LHCN-M2 (cell line): ENCODE data around the gene CNFN. TPM values are rescaled to one million over a fixed set of nuclear protein-coding genes. Genes with fewer than 3 reads are reported as not detected.
A peak's percentile ranks its signal among the peaks of the same experiment; 100 is the strongest.

ENCODE experiments used
- DNase-seq: peaks from one replicate; pipeline ENCODE4 v3.0.0-alpha.2; 2012; ENCODE audit warnings: low read depth
- polyA plus RNA-seq: library from polyadenylated mRNA; unstranded; fragments of >200 nt; gene quantifications from one replicate; pipeline ENCODE4 v1.2.1, GENCODE V29; 2012; ENCODE audit warnings: missing spikeins
- total RNA-seq: library from RNA; depleted of rRNA; stranded (reverse); fragments of >200 nt; gene quantifications from 2 replicates; pipeline ENCODE4 v1.2.3, GENCODE V29; 2014; rRNA removed

Gene CNFN
- not detected in 2 replicates for total RNA-seq
- polyA plus RNA-seq: 1.1 TPM

- no peak for DNase-seq
Measured at GRCh38 chr19:42389899-42390298, at the start of gene CNFN. TSS of gene CNFN (minus strand) at chr19:42390297. CDS start at chr19:42389037, 1,260 bp downstream.

- peak; percentile 26 for DNase-seq
Measured at GRCh38 chr19:42436006-42436405, 45.9 kb upstream of the CNFN start.

- no peak for DNase-seq
Measured at GRCh38 chr19:42435316-42435715, 45.2 kb upstream of the CNFN start.

GRCh38 chr19:42433503-42434260 lies 43.6 kb upstream of the CNFN start:
- DNase-seq: peak; percentile 82

GRCh38 chr19:42431486-42431885 lies 41.4 kb upstream of the CNFN start:
- DNase-seq: no peak

- no peak for DNase-seq
Measured at GRCh38 chr19:42428676-42429075, 38.6 kb upstream of the CNFN start.

- no peak for DNase-seq
Measured at GRCh38 chr19:42427313-42427712, 37.2 kb upstream of the CNFN start, which contains the start of gene LIPE. TSS of gene LIPE (minus strand) at chr19:42427388. CDS start at chr19:42427149, 239 bp downstream.

GRCh38 chr19:42426643-42427042 lies 36.5 kb upstream of the CNFN start:
- no peak for DNase-seq

- DNase-seq: no peak
Measured at GRCh38 chr19:42424712-42425131, 34.6 kb upstream of the CNFN start.

GRCh38 chr19:42424345-42424707 lies 34.2 kb upstream of the CNFN start:
- no peak for DNase-seq

GRCh38 chr19:42423462-42424344 lies 33.6 kb upstream of the CNFN start:
- DNase-seq: peak; percentile 88

GRCh38 chr19:42422901-42423461 lies 32.9 kb upstream of the CNFN start:
- DNase-seq: peak; percentile 17

- no peak for DNase-seq
Measured at GRCh38 chr19:42422092-42422900, 32.2 kb upstream of the CNFN start.

- no peak for DNase-seq
Measured at GRCh38 chr19:42421591-42422031, 31.5 kb upstream of the CNFN start.

- DNase-seq: no peak
Measured at GRCh38 chr19:42421101-42421500, 31.0 kb upstream of the CNFN start.

GRCh38 chr19:42420055-42420544 lies 30.0 kb upstream of the CNFN start:
- peak; percentile 49 for DNase-seq

- no peak for DNase-seq
Measured at GRCh38 chr19:42419309-42419708, 29.2 kb upstream of the CNFN start.

- DNase-seq: no peak
Measured at GRCh38 chr19:42412661-42413076, 22.6 kb upstream of the CNFN start.

- no peak for DNase-seq
Measured at GRCh38 chr19:42412227-42412626, 22.1 kb upstream of the CNFN start.

GRCh38 chr19:42411581-42412178 lies 21.6 kb upstream of the CNFN start:
- DNase-seq: no peak

GRCh38 chr19:42410371-42410770 lies 20.3 kb upstream of the CNFN start:
- no peak for DNase-seq
